Esophagus squamous epithelium (tissue), 5 donors: Measurements from ENCODE around the gene RADIL. TPM values are rescaled to one million over a fixed set of nuclear protein-coding genes. Genes with fewer than 3 reads are reported as not detected.
"Not testable (repeated sequence)": the region's sequence is repeated elsewhere in the genome, so short reads cannot be mapped to it uniquely, and the experiment has no call there.

Experiments
- DNase-seq: peaks from one replicate; lab custom pipeline; 2025; lab: John Stamatoyannopoulos, UW
- H3K27ac ChIP-seq, 4 donors: fragments of 200-600 bp; sonication (generic); one replicate each; pipeline ENCODE4 v1.5.1; 2016 to 2019; ENCODE audit warnings: mild to moderate bottlenecking in 1 of 4
- H3K27me3 ChIP-seq, 4 donors: fragments of 200-600 bp; sonication (generic); 1 replicate in 3 of 4; 2 replicates in 1 of 4; pipeline versions ENCODE4 v1.5.1 to v1.6.0; 2017 to 2021; ENCODE audit warnings: antibody characterized with exemption in 1 of 4
- H3K36me3 ChIP-seq, 3 donors: fragments of 200-600 bp; sonication (generic); one replicate each; pipeline ENCODE4 v1.5.1; 2016 to 2019
- H3K4me1 ChIP-seq, 3 donors: fragments of 200-600 bp; sonication (generic); one replicate each; pipeline ENCODE4 v1.5.1; 2017 to 2019
- H3K4me3 ChIP-seq, 4 donors: fragments of 200-600 bp; sonication (generic); 1 replicate in 3 of 4; 2 replicates in 1 of 4; pipeline ENCODE4 v1.5.1; 2016 to 2019; ENCODE audit warnings: mild to moderate bottlenecking in 2 of 4, moderate library complexity in 1 of 4
- H3K9me3 ChIP-seq, 3 donors: fragments of 200-600 bp; sonication (generic); one replicate each; pipeline ENCODE4 v1.5.1; 2016 to 2019
- CTCF ChIP-seq, 6 experiments: fragments of 450-650 bp in 4 of 6; fragments of 200-600 bp in 2 of 6; sonication (generic) in 2 of 6; IDR thresholded peaks; one replicate each; pipeline ENCODE4 v1.5.1; 2016 to 2019; ENCODE audit warnings: antibody characterized with exemption in 6 of 6, mild to moderate bottlenecking in 4 of 6, moderate library complexity in 4 of 6
- POLR2A ChIP-seq, 4 donors: fragments of 450-650 bp; IDR thresholded peaks; one replicate each; pipeline ENCODE4 v1.6.1; 2017; ENCODE audit warnings: antibody characterized with exemption in 4 of 4, mild to moderate bottlenecking in 4 of 4, moderate library complexity in 3 of 4
- WGBS, 2 donors: methylation state at CpG; one replicate each; pipeline ENCODE4 v1.1.5; 2018; 5-methylcytosine and 5-hydroxymethylcytosine counted together
- intact Hi-C: fragments of 100-400 bp; cut with DNase I; formaldehyde crosslinking; loops from one replicate; pipeline ENCODE4 v1.15.0; 2022
- total RNA-seq, 4 donors: library from RNA; depleted of rRNA; stranded (reverse); fragments of >200 nt; gene quantifications; one replicate each; pipeline ENCODE4 v1.1.0, GENCODE V29; 2016
- donor health status: DM: yes; HTN: yes; CAD: no.

Gene RADIL
- total RNA-seq, 4 donors from 2014 or later: 0.35 to 3.1 (median 1.8) TPM; not detected in 1

DNA sequence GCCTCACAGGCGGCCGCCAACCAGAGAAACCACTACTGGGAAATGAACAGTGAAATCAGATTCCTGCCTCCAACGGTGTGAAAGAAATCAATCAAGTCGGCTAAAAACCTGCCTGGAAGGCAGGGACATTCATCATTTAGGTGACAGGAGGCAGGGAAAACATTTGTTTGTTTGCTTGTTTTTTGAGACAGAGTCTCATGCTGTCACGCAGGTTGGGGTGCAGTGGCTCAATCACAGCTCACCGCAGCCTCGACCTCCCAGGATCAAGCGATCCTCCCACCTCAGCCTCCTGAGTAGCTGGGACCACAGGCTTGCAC is 77.6 kb downstream of the RADIL start:
- TF ChIP-seq POLR2A (IDR thresholded peaks at IDR 0.05) (no peak), CTCF (IDR thresholded peaks at IDR 0.05) (no peak)
- intact Hi-C loops: no loop called here
- Histone ChIP-seq H3K9me3 (no peaks in the 10 kb centered on the region), H3K4me1 (no peaks in the 10 kb centered on the region), H3K27me3 (peaks cover 0 to 32% (median 0%) of the 10 kb centered on the region in 4 donors), H3K4me3 (no peak overlapping the region), H3K36me3 (no peaks in the 10 kb centered on the region), H3K27ac (no peak overlapping the region)
- DNase-seq: no peak
- WGBS, 2 donors: 60 to 70% methylated on average over 6 of the region's 8 CpGs

GRCh38 chr7:4805110-4805983 is 78.2 kb downstream of the RADIL start:
- Histone ChIP-seq H3K4me3 (no peak overlapping the region), H3K9me3 (no peaks in the 10 kb centered on the region), H3K27ac (no peak overlapping the region), H3K36me3 (no peaks in the 10 kb centered on the region), H3K4me1 (no peaks in the 10 kb centered on the region), H3K27me3 (peaks cover 0 to 32% (median 0%) of the 10 kb centered on the region in 4 donors)
- no peak for DNase-seq
- intact Hi-C loops: no loop called here
- WGBS, 2 donors: 89 to 97% methylated on average over 6 to 9 of the region's 29 CpGs
- TF ChIP-seq CTCF (IDR thresholded peaks at IDR 0.05): no peak
- TF ChIP-seq POLR2A (IDR thresholded peaks at IDR 0.05): no peak

DNA sequence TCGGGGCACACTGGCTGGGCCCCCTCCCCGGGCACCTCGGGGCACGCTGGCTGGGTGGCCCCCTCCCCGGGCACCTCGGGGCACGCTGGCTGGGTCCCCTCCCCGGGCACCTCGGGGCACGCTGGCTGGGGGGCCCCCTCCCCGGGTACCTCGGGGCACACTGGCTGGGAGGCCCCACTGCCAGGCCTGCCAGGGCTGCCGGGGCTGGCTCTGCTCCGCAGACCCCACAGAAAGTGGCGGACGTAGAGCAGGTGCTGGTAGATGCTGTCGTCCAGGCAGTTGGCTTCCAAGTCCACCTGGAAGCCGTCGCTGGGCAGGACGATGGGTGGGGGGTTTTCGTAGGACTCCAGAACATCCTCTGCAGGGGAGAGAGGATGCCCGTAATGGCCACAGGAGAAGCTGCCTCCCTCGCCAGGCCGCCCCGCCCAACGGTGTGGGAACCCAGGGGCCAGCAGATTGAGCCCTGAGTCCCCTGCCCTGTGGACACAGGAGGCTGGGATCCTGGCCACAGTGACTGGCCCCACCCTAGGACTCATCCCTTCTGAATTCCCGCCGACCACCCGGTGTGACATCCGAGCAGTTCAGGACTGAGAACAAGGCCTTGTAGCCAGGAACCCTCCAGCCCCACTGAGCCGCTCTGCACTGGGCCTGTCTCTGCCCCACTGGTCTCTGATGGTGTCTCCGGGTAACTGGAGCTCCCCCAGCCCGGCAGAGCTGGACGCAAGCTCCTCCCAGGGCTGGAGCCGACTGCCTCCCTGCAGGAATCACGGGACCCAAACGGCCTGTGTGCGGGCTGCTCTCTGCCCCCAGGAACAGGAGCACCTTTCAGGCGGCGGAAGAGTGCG is 79.9 kb downstream of the RADIL start:
- H3K9me3 ChIP-seq: no peaks in the 10 kb centered on the region
- H3K27ac ChIP-seq: no peak overlapping the region
- no peaks in the 10 kb centered on the region for H3K36me3 ChIP-seq
- 84% methylated on average over 6 of the region's 41 CpGs; no CpG with 5 or more reads in 1 of the 2 donors for WGBS, 2 donors
- intact Hi-C loops: no loop called here
- no peak for DNase-seq
- peaks cover 0 to 6% (median 0%) of the 10 kb centered on the region in 3 donors for H3K4me1 ChIP-seq
- peaks cover 0 to 26% (median 0%) of the 10 kb centered on the region in 4 donors for H3K27me3 ChIP-seq
- no peak overlapping the region for H3K4me3 ChIP-seq
- TF ChIP-seq CTCF (IDR thresholded peaks at IDR 0.05) (no peak), POLR2A (IDR thresholded peaks at IDR 0.05) (no peak)

- DNase-seq, H3K36me3 ChIP-seq, H3K4me3 ChIP-seq, H3K9me3 ChIP-seq, H3K27ac ChIP-seq, intact Hi-C loops: not testable (repeated sequence)
- no CpG with 5 or more reads among the region's 23 CpGs for WGBS, 2 donors
- H3K27me3 ChIP-seq: peaks cover 0 to 22% (median 0%) of the 10 kb centered on the region in 4 donors
- peaks cover 0 to 13% (median 0%) of the 10 kb centered on the region in 3 donors for H3K4me1 ChIP-seq
Observed at GRCh38 chr7:4802577-4802976, 80.9 kb downstream of the RADIL start.

DNA sequence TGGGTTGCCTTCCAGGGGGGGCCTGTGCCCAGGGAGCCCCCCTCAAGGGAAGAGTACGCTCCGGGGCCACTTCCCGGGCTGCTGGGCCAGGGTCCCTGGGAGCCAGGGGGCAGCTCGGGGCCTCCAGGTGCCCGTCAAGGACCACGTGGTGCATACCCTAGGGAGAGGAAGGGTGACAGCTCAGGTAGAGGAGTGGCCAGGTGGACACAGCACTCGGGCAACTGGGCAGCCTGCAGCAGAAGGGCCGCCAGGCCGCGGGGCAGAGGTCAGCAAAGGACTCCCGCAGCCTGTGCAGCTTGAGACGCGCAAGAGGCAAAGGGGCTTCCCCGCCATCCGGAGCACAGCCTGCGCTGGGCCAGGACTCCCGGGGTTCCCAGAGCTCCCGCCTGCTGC is 81.7 kb downstream of the RADIL start:
- H3K4me1 ChIP-seq: peaks cover 0 to 13% (median 0%) of the 10 kb centered on the region in 3 donors
- no peak overlapping the region for H3K27ac ChIP-seq
- peaks cover 0 to 18% (median 0%) of the 10 kb centered on the region in 4 donors for H3K27me3 ChIP-seq
- WGBS, 2 donors: 60% methylated on average over 1 of the region's 18 CpGs; no CpG with 5 or more reads in 1 of the 2 donors
- H3K4me3 ChIP-seq: no peak overlapping the region
- TF ChIP-seq POLR2A (IDR thresholded peaks at IDR 0.05) (no peak), CTCF (IDR thresholded peaks at IDR 0.05) (no peak)
- DNase-seq: no peak
- H3K36me3 ChIP-seq: no peaks in the 10 kb centered on the region
- intact Hi-C loops: no loop called here
- no peaks in the 10 kb centered on the region for H3K9me3 ChIP-seq
